ENCODE data around the gene LIN7A. TPM values are rescaled to one million over a fixed set of nuclear protein-coding genes. Genes with fewer than 3 reads are reported as not detected.

Gene LIN7A
- total RNA-seq, 1 experiment from 2014 or later: 16.2 TPM

GRCh38 chr12:80825506-80825905 is 112.2 kb downstream of the LIN7A start:
- Mint-ChIP-seq H3K4me3 (ENCODE audit: unreplicated experiment) (no peak overlapping the region), H3K27ac (ENCODE audit: unreplicated experiment) (no peak overlapping the region), H3K4me1 (ENCODE audit: low read depth, unreplicated experiment) (peaks cover 14% of the 10 kb centered on the region), H3K9me3 (ENCODE audit: unreplicated experiment) (no peaks in the 10 kb centered on the region), H3K36me3 (ENCODE audit: insufficient read depth, unreplicated experiment) (peaks cover 9% of the 10 kb centered on the region), H3K27me3 (ENCODE audit: insufficient read depth, unreplicated experiment) (no peaks in the 10 kb centered on the region)
- BruUV-seq (replicated peaks): no TSS peak
- Histone ChIP-seq H3K27me3 (replicated peaks; ENCODE audit: control insufficient read depth, insufficient read depth, low read length) (no peaks in the 10 kb centered on the region), H3K4me1 (no peaks in the 10 kb centered on the region), H3K4me3 (ENCODE audit: low read depth, low read length) (no peak overlapping the region), H3K9me3 (no peaks in the 10 kb centered on the region), H3K36me3 (ENCODE audit: control insufficient read depth, insufficient read depth, low read length) (no peaks in the 10 kb centered on the region)
- no peak for TF ChIP-seq CTCF (IDR thresholded peaks at IDR 0.05; ENCODE audit: insufficient read depth in 1 of 2, low read depth in 1 of 2, low read length in 1 of 2, severe bottlenecking in 1 of 2, unreplicated experiment in 1 of 2)
- DNase-seq: no peak
- ChIA-PET CTCF (no interaction called here), POLR2A (no interaction called here)
- intact Hi-C loops (cut with micrococcal nuclease; ENCODE audit: unreplicated experiment): no loop called here

GRCh38 chr12:80823393-80823792 is 114.3 kb downstream of the LIN7A start:
- Mint-ChIP-seq H3K27ac (ENCODE audit: unreplicated experiment) (no peak overlapping the region), H3K36me3 (ENCODE audit: insufficient read depth, unreplicated experiment) (peaks cover 9% of the 10 kb centered on the region), H3K4me1 (ENCODE audit: low read depth, unreplicated experiment) (peaks cover 6% of the 10 kb centered on the region), H3K9me3 (ENCODE audit: unreplicated experiment) (no peaks in the 10 kb centered on the region), H3K4me3 (ENCODE audit: unreplicated experiment) (no peak overlapping the region), H3K27me3 (ENCODE audit: insufficient read depth, unreplicated experiment) (no peaks in the 10 kb centered on the region)
- Histone ChIP-seq H3K36me3 (ENCODE audit: control insufficient read depth, insufficient read depth, low read length) (no peaks in the 10 kb centered on the region), H3K4me1 (no peaks in the 10 kb centered on the region), H3K27me3 (replicated peaks; ENCODE audit: control insufficient read depth, insufficient read depth, low read length) (no peaks in the 10 kb centered on the region), H3K9me3 (no peaks in the 10 kb centered on the region), H3K4me3 (ENCODE audit: low read depth, low read length) (no peak overlapping the region)
- ChIA-PET CTCF (no interaction called here), POLR2A (no interaction called here)
- no TSS peak for BruUV-seq (replicated peaks)
- intact Hi-C loops (cut with micrococcal nuclease; ENCODE audit: unreplicated experiment): no loop called here
- no peak for DNase-seq
- no peak for TF ChIP-seq CTCF (IDR thresholded peaks at IDR 0.05; ENCODE audit: insufficient read depth in 1 of 2, low read depth in 1 of 2, low read length in 1 of 2, severe bottlenecking in 1 of 2, unreplicated experiment in 1 of 2)

- no peak overlapping the region for H3K27ac Mint-ChIP-seq (ENCODE audit: unreplicated experiment)
- no peaks in the 10 kb centered on the region for H3K4me1 Mint-ChIP-seq (ENCODE audit: low read depth, unreplicated experiment)
- H3K4me3 Mint-ChIP-seq (ENCODE audit: unreplicated experiment): no peak overlapping the region
- peaks cover 9% of the 10 kb centered on the region for H3K36me3 Mint-ChIP-seq (ENCODE audit: insufficient read depth, unreplicated experiment)
- TF ChIP-seq CTCF (IDR thresholded peaks at IDR 0.05; ENCODE audit: insufficient read depth in 1 of 2, low read depth in 1 of 2, low read length in 1 of 2, severe bottlenecking in 1 of 2, unreplicated experiment in 1 of 2): no peak
- no peaks in the 10 kb centered on the region for H3K27me3 Mint-ChIP-seq (ENCODE audit: insufficient read depth, unreplicated experiment)
- no TSS peak for BruUV-seq (replicated peaks)
- no peak overlapping the region for H3K4me3 ChIP-seq (ENCODE audit: low read depth, low read length)
- intact Hi-C loops (cut with micrococcal nuclease; ENCODE audit: unreplicated experiment): no loop called here
- no peaks in the 10 kb centered on the region for H3K4me1 ChIP-seq
- no peaks in the 10 kb centered on the region for H3K36me3 ChIP-seq (ENCODE audit: control insufficient read depth, insufficient read depth, low read length)
- ChIA-PET POLR2A (no interaction called here), CTCF (no interaction called here)
- H3K9me3 Mint-ChIP-seq (ENCODE audit: unreplicated experiment): no peaks in the 10 kb centered on the region
- H3K27me3 ChIP-seq (replicated peaks; ENCODE audit: control insufficient read depth, insufficient read depth, low read length): no peaks in the 10 kb centered on the region
- H3K9me3 ChIP-seq: no peaks in the 10 kb centered on the region
- no peak for DNase-seq
These were observed 116.2 kb downstream of the LIN7A start for GRCh38 chr12:80821513-80822000.
